Measurements from ENCODE around the gene LAMP2.

LAMP2 gene

GRCh38 chrX:120380699-120381098 is 88.4 kb downstream of the LAMP2 start:
- H3K9me3 ChIP-seq: no peaks in the 10 kb centered on the region
- no peaks in the 10 kb centered on the region for H3K27me3 ChIP-seq
- DNase-seq: no peak
- no peaks in the 10 kb centered on the region for H3K4me1 ChIP-seq
- no peaks in the 10 kb centered on the region for H3K36me3 ChIP-seq
- no peak overlapping the region for H3K4me3 ChIP-seq (ENCODE audit: low read depth, low read length)
- peak; percentile 27; the same call in 1 of the 2 replicates for TF ChIP-seq CTCF (IDR thresholded peaks at IDR 0.05; ENCODE audit: low read depth, low read length)

GRCh38 chrX:120379937-120380681 is 89.0 kb downstream of the LAMP2 start:
- Histone ChIP-seq H3K4me1 (no peaks in the 10 kb centered on the region), H3K36me3 (no peaks in the 10 kb centered on the region), H3K27me3 (no peaks in the 10 kb centered on the region), H3K9me3 (no peaks in the 10 kb centered on the region), H3K4me3 (ENCODE audit: low read depth, low read length) (no peak overlapping the region)
- TF ChIP-seq CTCF (IDR thresholded peaks at IDR 0.05; ENCODE audit: low read depth, low read length): no peak
- DNase-seq: no peak

GRCh38 chrX:120378570-120378969 is 90.5 kb downstream of the LAMP2 start:
- Histone ChIP-seq H3K9me3 (no peaks in the 10 kb centered on the region), H3K4me3 (ENCODE audit: low read depth, low read length) (no peak overlapping the region), H3K27me3 (no peaks in the 10 kb centered on the region), H3K36me3 (no peaks in the 10 kb centered on the region), H3K4me1 (no peaks in the 10 kb centered on the region)
- DNase-seq: no peak
- TF ChIP-seq CTCF (IDR thresholded peaks at IDR 0.05; ENCODE audit: low read depth, low read length): no peak
